ENCODE data around the gene PACSIN1.

GRCh38 chr6:34568341-34569201, 102.7 kb downstream of the PACSIN1 start:
- TF ChIP-seq, protein P1, sequence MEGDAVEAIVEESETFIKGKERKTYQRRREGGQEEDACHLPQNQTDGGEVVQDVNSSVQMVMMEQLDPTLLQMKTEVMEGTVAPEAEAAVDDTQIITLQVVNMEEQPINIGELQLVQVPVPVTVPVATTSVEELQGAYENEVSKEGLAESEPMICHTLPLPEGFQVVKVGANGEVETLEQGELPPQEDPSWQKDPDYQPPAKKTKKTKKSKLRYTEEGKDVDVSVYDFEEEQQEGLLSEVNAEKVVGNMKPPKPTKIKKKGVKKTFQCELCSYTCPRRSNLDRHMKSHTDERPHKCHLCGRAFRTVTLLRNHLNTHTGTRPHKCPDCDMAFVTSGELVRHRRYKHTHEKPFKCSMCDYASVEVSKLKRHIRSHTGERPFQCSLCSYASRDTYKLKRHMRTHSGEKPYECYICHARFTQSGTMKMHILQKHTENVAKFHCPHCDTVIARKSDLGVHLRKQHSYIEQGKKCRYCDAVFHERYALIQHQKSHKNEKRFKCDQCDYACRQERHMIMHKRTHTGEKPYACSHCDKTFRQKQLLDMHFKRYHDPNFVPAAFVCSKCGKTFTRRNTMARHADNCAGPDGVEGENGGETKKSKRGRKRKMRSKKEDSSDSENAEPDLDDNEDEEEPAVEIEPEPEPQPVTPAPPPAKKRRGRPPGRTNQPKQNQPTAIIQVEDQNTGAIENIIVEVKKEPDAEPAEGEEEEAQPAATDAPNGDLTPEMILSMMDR (IDR thresholded peaks at IDR 0.05), result no peak
- no peak for TF ChIP-seq EZH2phosphoT487 (IDR thresholded peaks at IDR 0.05)

All from neural progenitor cell (in vitro differentiated cells).